Endothelial cell (in vitro differentiated cells): ENCODE results near the gene PROCR. TPM values are rescaled to one million over a fixed set of nuclear protein-coding genes. Genes with fewer than 3 reads are reported as not detected.

Experiments used
- DNase-seq: peaks from one replicate; pipeline ENCODE4 v3.0.0; 2021; ENCODE audit warnings: low spot score
- H3K27ac Mint-ChIP-seq: one replicate; pipeline ENCODE4 v1.8.0; 2021; ENCODE audit warnings: mixed read lengths, inconsistent platforms; ENCODE audit not compliant: unreplicated experiment
- H3K27me3 Mint-ChIP-seq: one replicate; pipeline ENCODE4 v1.8.0; 2021; ENCODE audit warnings: mild to moderate bottlenecking, moderate library complexity, mixed read lengths, inconsistent platforms; ENCODE audit not compliant: unreplicated experiment
- H3K36me3 Mint-ChIP-seq: one replicate; pipeline ENCODE4 v1.8.0; 2021; ENCODE audit warnings: mild to moderate bottlenecking, low read depth, mixed read lengths, inconsistent platforms; ENCODE audit not compliant: unreplicated experiment
- H3K4me1 Mint-ChIP-seq: one replicate; pipeline ENCODE4 v1.8.0; 2021; ENCODE audit warnings: mild to moderate bottlenecking, mixed read lengths, inconsistent platforms; ENCODE audit not compliant: unreplicated experiment
- H3K4me3 Mint-ChIP-seq: one replicate; pipeline ENCODE4 v1.8.0; 2021; ENCODE audit warnings: mild to moderate bottlenecking, mixed read lengths, inconsistent platforms; ENCODE audit not compliant: unreplicated experiment
- H3K9me3 Mint-ChIP-seq: one replicate; pipeline ENCODE4 v1.8.0; 2021; ENCODE audit warnings: mixed read lengths, inconsistent platforms; ENCODE audit not compliant: unreplicated experiment
- CTCF ChIP-seq: fragments of 200-600 bp; sonication (generic); IDR thresholded peaks from one replicate; pipeline ENCODE4 v1.5.0; 2021; ENCODE audit warnings: antibody characterized with exemption; ENCODE audit not compliant: unreplicated experiment
- total RNA-seq: library from RNA; stranded (reverse); fragmentation: NEBNext Ultra II Directional; extraction: Animal tissue kit (Norgen Biotek cat#: 25700); gene quantifications from one replicate; pipeline ENCODE4 v1.2.1, GENCODE V29; 2021; ENCODE audit not compliant: unreplicated experiment

PROCR gene
- total RNA-seq, 1 donor from 2014 or later = 254 TPM

- H3K27me3 Mint-ChIP-seq = no peaks in the 10 kb centered on the region
- no peak for TF ChIP-seq CTCF
- no peak overlapping the region for H3K27ac Mint-ChIP-seq
- H3K9me3 Mint-ChIP-seq = no peaks in the 10 kb centered on the region
- H3K4me1 Mint-ChIP-seq = no peaks in the 10 kb centered on the region
- H3K4me3 Mint-ChIP-seq = no peak overlapping the region
- no peak for DNase-seq
- H3K36me3 Mint-ChIP-seq = peaks cover 41% of the 10 kb centered on the region
These were observed 38.8 kb upstream of the PROCR start for GRCh38 chr20:35133031-35133430.

- no peak overlapping the region for H3K4me3 Mint-ChIP-seq
- no peak overlapping the region for H3K27ac Mint-ChIP-seq
- no peaks in the 10 kb centered on the region for H3K4me1 Mint-ChIP-seq
- no peak for TF ChIP-seq CTCF
- H3K36me3 Mint-ChIP-seq = peaks cover 41% of the 10 kb centered on the region
- H3K9me3 Mint-ChIP-seq = no peaks in the 10 kb centered on the region
- DNase-seq = no peak
- no peaks in the 10 kb centered on the region for H3K27me3 Mint-ChIP-seq
These were observed 38.1 kb upstream of the PROCR start for GRCh38 chr20:35133735-35134134.

- H3K9me3 Mint-ChIP-seq = no peaks in the 10 kb centered on the region
- H3K27ac Mint-ChIP-seq = no peak overlapping the region
- H3K4me1 Mint-ChIP-seq = no peaks in the 10 kb centered on the region
- TF ChIP-seq CTCF = no peak
- peaks cover 41% of the 10 kb centered on the region for H3K36me3 Mint-ChIP-seq
- H3K4me3 Mint-ChIP-seq = no peak overlapping the region
- H3K27me3 Mint-ChIP-seq = no peaks in the 10 kb centered on the region
- DNase-seq = no peak
These were observed 37.4 kb upstream of the PROCR start for GRCh38 chr20:35134472-35134871.

GRCh38 chr20:35134880-35135279, 37.0 kb upstream of the PROCR start:
- no peak for TF ChIP-seq CTCF
- Mint-ChIP-seq H3K9me3 (no peaks in the 10 kb centered on the region), H3K4me3 (no peak overlapping the region), H3K27ac (no peak overlapping the region), H3K4me1 (no peaks in the 10 kb centered on the region), H3K36me3 (peaks cover 41% of the 10 kb centered on the region), H3K27me3 (no peaks in the 10 kb centered on the region)
- DNase-seq = no peak

GRCh38 chr20:35135867-35136586, 35.8 kb upstream of the PROCR start:
- Mint-ChIP-seq H3K36me3 (peaks cover 39% of the 10 kb centered on the region), H3K27ac (no peak overlapping the region)
- no peak for TF ChIP-seq CTCF

More at GRCh38 chr20:35135867-35136586, 35.8 kb upstream of the PROCR start:
- H3K4me3 Mint-ChIP-seq = no peak overlapping the region
- no peaks in the 10 kb centered on the region for H3K4me1 Mint-ChIP-seq
- H3K27me3 Mint-ChIP-seq = no peaks in the 10 kb centered on the region
- no peaks in the 10 kb centered on the region for H3K9me3 Mint-ChIP-seq
- DNase-seq = no peak
